ENCODE data around the gene PCDHGA1.
"Not testable (repeated sequence)": the region's sequence is repeated elsewhere in the genome, so short reads cannot be mapped to it uniquely, and the experiment has no call there.

The PCDHGA1 gene

DNA sequence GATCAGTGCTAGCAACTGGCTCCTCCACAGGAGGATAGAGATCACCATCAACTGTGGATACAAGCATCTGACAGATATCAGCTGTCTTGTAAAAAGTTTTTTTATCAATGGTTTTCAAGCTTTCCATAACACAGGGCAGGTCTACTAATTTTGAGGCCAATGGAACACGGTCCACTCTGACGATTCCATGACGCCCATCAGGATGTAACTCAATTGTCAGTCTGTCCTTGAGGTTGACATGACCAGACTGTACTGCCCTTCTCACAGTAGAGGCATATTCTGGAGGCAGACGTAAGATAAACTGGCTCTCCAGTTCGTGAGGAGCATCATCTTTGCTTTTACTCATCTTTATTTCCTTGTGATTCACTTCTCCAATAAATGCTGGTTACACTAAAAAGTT is 10.6 kb upstream of the PCDHGA1 start:
- TF ChIP-seq, protein P1, sequence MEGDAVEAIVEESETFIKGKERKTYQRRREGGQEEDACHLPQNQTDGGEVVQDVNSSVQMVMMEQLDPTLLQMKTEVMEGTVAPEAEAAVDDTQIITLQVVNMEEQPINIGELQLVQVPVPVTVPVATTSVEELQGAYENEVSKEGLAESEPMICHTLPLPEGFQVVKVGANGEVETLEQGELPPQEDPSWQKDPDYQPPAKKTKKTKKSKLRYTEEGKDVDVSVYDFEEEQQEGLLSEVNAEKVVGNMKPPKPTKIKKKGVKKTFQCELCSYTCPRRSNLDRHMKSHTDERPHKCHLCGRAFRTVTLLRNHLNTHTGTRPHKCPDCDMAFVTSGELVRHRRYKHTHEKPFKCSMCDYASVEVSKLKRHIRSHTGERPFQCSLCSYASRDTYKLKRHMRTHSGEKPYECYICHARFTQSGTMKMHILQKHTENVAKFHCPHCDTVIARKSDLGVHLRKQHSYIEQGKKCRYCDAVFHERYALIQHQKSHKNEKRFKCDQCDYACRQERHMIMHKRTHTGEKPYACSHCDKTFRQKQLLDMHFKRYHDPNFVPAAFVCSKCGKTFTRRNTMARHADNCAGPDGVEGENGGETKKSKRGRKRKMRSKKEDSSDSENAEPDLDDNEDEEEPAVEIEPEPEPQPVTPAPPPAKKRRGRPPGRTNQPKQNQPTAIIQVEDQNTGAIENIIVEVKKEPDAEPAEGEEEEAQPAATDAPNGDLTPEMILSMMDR (conservative IDR thresholded peaks at IDR 0.05; ENCODE audit: low read depth, low read length) = no peak
- peak overlapping the region; percentile 84 for H3K4me3 ChIP-seq (ENCODE audit: low read depth, low read length)
- no peak for DNase-seq (ENCODE audit: low read depth)

DNA sequence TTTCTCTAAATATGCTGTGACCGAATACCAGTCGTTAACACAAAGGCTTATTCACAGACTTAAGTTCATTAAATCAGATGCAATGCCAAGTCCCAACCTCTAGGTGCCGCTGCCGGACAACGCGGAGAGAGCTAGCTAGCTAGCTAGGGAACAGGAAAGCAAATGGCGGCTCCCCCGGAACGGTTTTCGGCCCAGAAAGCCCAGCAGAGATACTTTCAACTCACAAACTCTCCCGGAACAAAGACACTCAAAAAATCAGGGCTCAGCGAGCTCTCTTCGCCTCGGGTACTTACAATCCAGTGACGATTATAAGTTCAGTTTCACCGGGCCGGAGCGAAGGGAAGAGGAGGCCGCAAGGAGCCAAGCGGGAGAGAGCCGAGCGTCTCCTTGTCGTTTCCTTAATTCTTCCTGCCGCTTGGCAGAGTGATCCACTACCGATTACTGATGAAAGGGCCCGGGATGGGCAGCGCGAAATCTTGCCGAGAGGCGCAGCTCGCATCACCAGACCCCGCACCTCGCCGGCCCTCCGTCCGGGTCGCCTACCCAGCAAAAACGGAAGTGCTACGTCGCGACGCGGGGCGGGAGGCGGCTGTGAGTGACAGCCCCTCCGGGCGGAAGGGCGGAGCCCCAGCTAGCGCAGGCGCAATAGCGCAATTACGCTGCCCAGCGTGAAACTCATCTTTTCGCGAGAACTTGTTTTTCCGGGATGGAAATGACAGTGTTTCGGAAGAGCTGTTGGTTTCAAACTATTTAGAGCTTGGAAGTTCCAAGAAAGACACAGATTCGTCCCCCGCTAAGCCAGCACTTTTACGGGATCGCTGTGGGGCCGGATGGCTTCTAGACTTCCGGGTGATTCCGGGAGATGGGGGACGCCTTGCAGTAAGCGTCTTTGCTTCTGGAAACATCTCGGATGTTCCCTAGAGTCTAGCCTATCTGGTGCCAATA is 9.8 kb upstream of the PCDHGA1 start, which contains the start of gene TAF7:
TSS of gene TAF7 (minus strand) at position 560 of the 945 bp plus-strand sequence. CDS start 740 bp downstream, outside the sequence.
- TF ChIP-seq, protein P1 (conservative IDR thresholded peaks at IDR 0.05; ENCODE audit: low read depth, low read length) = peak; percentile 90
- peak; percentile 97 for DNase-seq (ENCODE audit: low read depth)
- peak within 1 kb of the TSS; percentile 84 for H3K4me3 ChIP-seq (ENCODE audit: low read depth, low read length)

DNA sequence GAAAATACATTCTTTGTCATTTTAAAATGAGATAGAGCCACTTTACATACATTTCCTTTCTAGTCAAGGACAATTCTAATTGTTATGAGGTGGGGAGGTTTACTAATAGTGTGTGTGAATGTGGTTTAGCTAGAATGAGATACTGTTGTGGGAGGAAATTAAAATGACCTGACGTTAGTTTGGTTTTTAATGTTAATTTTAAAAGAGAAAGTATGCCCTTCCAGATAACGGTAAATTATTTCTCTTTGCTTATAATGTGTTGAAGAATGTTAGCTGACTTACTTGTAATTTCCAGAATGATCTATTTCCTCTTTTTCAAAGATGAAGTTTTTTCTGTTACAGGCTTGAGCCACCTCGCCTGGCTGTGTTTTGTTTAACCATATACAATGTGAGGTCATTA is 8.1 kb upstream of the PCDHGA1 start:
- TF ChIP-seq, protein P1 (conservative IDR thresholded peaks at IDR 0.05; ENCODE audit: low read depth, low read length) = no peak
- no peak for DNase-seq (ENCODE audit: low read depth)
- no peak overlapping the region for H3K4me3 ChIP-seq (ENCODE audit: low read depth, low read length)

DNA sequence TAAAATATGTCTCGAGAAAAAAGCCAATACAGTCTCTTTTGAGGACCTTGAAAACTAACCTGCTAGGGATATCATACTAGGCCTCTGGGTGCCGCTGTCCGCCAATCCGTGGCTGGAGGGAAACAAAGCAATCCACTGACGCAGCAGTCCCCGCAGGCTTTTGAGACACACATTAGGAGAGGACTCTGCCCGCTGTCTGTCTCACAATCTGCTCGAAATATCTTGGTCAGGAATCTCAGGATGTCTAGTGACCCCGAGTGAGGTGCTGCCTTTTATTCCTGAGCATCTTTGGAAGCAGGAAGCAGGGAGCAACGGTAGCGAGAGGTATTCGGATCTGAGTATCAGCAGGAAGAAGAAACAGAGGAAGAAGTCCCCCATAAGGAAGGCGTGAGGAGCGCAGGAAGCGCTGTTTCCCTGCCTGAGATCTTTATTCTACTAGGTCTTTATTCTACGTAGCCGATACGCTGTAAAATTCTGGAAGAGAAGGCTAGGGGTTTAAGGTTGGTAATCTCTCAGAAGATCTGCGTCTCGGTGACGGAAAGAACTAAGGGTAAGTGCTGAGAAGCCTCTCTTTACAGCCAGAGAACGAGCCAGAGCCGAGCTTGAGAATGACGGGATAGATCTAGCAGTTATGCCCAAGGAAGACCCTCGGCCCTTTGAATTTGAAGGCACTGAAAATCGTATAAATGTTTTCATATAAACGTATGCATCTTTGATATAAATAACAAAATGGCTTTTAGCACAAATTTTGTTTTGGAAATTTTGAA is 4.0 kb upstream of the PCDHGA1 start:
- peak; percentile 79 for DNase-seq (ENCODE audit: low read depth)
- TF ChIP-seq, protein P1 (conservative IDR thresholded peaks at IDR 0.05; ENCODE audit: low read depth, low read length) = peak; percentile 82
- H3K4me3 ChIP-seq (ENCODE audit: low read depth, low read length) = peak overlapping the region; percentile 59

DNA sequence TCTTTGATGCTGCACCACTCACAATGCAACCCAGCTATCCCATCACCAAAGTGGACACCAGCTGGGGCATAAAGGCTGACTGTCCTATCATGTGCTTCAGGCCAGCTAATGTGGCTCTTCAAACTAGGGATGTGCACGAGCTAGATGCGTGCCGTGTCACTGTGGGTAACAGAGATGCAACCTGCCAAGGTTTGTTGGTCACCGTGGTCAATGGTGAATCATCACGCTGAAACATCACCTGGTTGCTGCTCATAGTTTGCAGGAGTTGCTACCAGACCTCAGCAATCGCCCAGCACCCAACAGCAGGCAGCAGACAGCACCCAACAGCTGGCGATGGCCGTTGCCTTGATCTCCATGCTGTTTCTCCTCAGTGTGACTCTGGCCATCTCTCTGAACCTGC is 2.1 kb upstream of the PCDHGA1 start:
- TF ChIP-seq, protein P1 (conservative IDR thresholded peaks at IDR 0.05; ENCODE audit: low read depth, low read length) = no peak
- no peak overlapping the region for H3K4me3 ChIP-seq (ENCODE audit: low read depth, low read length)
- no peak for DNase-seq (ENCODE audit: low read depth)

DNA sequence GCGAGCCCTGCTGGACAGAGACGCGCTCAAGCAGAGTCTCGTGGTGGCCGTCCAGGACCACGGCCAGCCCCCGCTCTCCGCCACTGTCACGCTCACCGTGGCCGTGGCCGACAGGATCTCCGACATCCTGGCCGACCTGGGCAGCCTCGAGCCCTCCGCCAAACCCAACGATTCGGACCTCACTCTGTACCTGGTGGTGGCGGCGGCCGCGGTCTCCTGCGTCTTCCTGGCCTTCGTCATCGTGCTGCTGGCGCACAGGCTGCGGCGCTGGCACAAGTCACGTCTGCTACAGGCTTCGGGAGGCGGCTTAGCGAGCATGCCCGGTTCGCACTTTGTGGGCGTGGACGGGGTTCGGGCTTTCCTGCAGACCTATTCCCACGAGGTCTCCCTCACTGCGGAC is 2.3 kb downstream of the PCDHGA1 start:
- H3K4me3 ChIP-seq (ENCODE audit: low read depth, low read length); DNase-seq (ENCODE audit: low read depth): not testable (repeated sequence)
